Vagina (tissue), 2 donors: ENCODE results near the gene LAMB3. TPM values are rescaled to one million over a fixed set of nuclear protein-coding genes. Genes with fewer than 3 reads are reported as not detected.

Experiments used
- DNase-seq, 2 donors: peaks; one replicate each; pipeline ENCODE4 v3.0.0-alpha.2; 2017; ENCODE audit errors: extremely low spot score in 2 of 2
- H3K27ac ChIP-seq: fragments of 200-600 bp; sonication (generic); one replicate; pipeline ENCODE4 v1.5.1; 2019
- H3K27me3 ChIP-seq: fragments of 200-600 bp; sonication (generic); one replicate; pipeline ENCODE4 v1.5.1; 2019
- H3K36me3 ChIP-seq, 2 donors: fragments of 200-600 bp; sonication (generic); one replicate each; pipeline ENCODE4 v1.5.1; 2017 to 2019
- H3K4me1 ChIP-seq: fragments of 200-600 bp; sonication (generic); one replicate; pipeline ENCODE4 v1.5.1; 2019
- H3K4me3 ChIP-seq, 2 donors: fragments of 200-600 bp; sonication (generic); 1 replicate in 1 of 2; 2 replicates in 1 of 2; pipeline ENCODE4 v1.5.1; 2016 to 2019
- H3K9me3 ChIP-seq: fragments of 200-600 bp; sonication (generic); one replicate; pipeline ENCODE4 v1.5.1; 2019
- POLR2A ChIP-seq, 2 donors: fragments of 450-650 bp; IDR thresholded peaks; one replicate each; pipeline ENCODE4 v1.6.1; 2017; ENCODE audit warnings: antibody characterized with exemption in 2 of 2, mild to moderate bottlenecking in 2 of 2, moderate library complexity in 2 of 2
- POLR2AphosphoS5 ChIP-seq, 2 donors: sonication (generic); formaldehyde crosslinking; IDR thresholded peaks; one replicate each; pipeline ENCODE4 v1.9.0; 2017; ENCODE audit warnings: antibody characterized with exemption in 2 of 2, mild to moderate bottlenecking in 2 of 2, low read depth in 1 of 2; ENCODE audit not compliant: insufficient read depth in 1 of 2
- intact Hi-C: fragments of 100-400 bp; cut with DNase I; formaldehyde crosslinking; loops from one replicate; pipeline ENCODE4 v1.15.1; 2023
- total RNA-seq: library from RNA; depleted of rRNA; stranded (reverse); fragments of >200 nt; gene quantifications from one replicate; pipeline ENCODE4 v1.2.3, GENCODE V29; 2016
- TF ChIP-seq, protein P1 (sequence below), 3 experiments: fragments of 450-650 bp in 2 of 3; fragments of 200-600 bp in 1 of 3; sonication (generic) in 1 of 3; IDR thresholded peaks; one replicate each; pipeline ENCODE4 v1.5.1; 2017 to 2019; ENCODE audit warnings: antibody characterized with exemption in 3 of 3, mild to moderate bottlenecking in 2 of 3, moderate library complexity in 2 of 3

Gene LAMB3
- total RNA-seq, 1 donor from 2014 or later, result 68.8 TPM

DNA sequence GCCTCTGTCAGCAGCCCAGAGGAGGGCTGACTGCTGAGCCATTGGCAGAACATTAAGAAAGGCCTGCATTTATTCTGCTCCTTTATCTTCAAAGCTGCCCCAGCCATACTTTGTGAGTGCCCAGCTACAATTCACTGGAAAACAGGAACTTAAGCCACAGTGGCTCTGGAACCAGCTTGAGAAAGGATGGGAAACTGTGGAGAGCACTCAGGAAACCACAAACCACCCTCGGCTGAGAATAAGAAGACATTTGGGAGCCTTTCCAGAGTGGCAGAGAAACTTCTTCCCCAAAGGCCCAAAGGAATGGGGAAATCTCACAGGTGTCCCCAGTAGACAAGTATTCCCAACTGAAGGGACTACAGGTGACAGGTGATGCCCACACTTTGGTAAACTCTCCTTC is 1.8 kb downstream of the LAMB3 start:
- intact Hi-C loops, result no loop called here
- Histone ChIP-seq H3K27ac (peak overlapping the region; percentile 56), H3K36me3 (no peaks in the 10 kb centered on the region), H3K4me3 (peak overlapping the region in 1 of 2 donors; percentile 17), H3K27me3 (no peaks in the 10 kb centered on the region), H3K4me1 (peaks cover 63% of the 10 kb centered on the region), H3K9me3 (no peaks in the 10 kb centered on the region)
- TF ChIP-seq POLR2AphosphoS5 (IDR thresholded peaks at IDR 0.05; ENCODE audit: insufficient read depth in 1 of 2, low read depth in 1 of 2) (no peak), POLR2A (IDR thresholded peaks at IDR 0.05) (no peak)
- TF ChIP-seq, protein P1, sequence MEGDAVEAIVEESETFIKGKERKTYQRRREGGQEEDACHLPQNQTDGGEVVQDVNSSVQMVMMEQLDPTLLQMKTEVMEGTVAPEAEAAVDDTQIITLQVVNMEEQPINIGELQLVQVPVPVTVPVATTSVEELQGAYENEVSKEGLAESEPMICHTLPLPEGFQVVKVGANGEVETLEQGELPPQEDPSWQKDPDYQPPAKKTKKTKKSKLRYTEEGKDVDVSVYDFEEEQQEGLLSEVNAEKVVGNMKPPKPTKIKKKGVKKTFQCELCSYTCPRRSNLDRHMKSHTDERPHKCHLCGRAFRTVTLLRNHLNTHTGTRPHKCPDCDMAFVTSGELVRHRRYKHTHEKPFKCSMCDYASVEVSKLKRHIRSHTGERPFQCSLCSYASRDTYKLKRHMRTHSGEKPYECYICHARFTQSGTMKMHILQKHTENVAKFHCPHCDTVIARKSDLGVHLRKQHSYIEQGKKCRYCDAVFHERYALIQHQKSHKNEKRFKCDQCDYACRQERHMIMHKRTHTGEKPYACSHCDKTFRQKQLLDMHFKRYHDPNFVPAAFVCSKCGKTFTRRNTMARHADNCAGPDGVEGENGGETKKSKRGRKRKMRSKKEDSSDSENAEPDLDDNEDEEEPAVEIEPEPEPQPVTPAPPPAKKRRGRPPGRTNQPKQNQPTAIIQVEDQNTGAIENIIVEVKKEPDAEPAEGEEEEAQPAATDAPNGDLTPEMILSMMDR (IDR thresholded peaks at IDR 0.05), result no peak
- no peak for DNase-seq

GRCh38 chr1:209648931-209649776 is 3.1 kb downstream of the LAMB3 start:
- intact Hi-C loops, result loop anchor here (2.0 kb wide), 1 partner anchor 56 kb away; the partner anchor contains the start of gene HSD11B1
- Histone ChIP-seq H3K27me3 (no peaks in the 10 kb centered on the region), H3K9me3 (no peaks in the 10 kb centered on the region), H3K36me3 (no peaks in the 10 kb centered on the region), H3K27ac (peak overlapping the region; percentile 50), H3K4me3 (no peak overlapping the region), H3K4me1 (peaks cover 69% of the 10 kb centered on the region)
- DNase-seq, result no peak
- TF ChIP-seq POLR2A (IDR thresholded peaks at IDR 0.05), result no peak
- peak in 1 of 2 donors; percentile 7 for TF ChIP-seq POLR2AphosphoS5 (IDR thresholded peaks at IDR 0.05; ENCODE audit: insufficient read depth in 1 of 2, low read depth in 1 of 2)
- TF ChIP-seq, protein P1 (IDR thresholded peaks at IDR 0.05), result no peak

GRCh38 chr1:209648346-209648745 is 3.9 kb downstream of the LAMB3 start:
- H3K4me3 ChIP-seq, result no peak overlapping the region
- no peak for DNase-seq
- no peaks in the 10 kb centered on the region for H3K27me3 ChIP-seq
- intact Hi-C loops, result loop anchor here (2.0 kb wide), 1 partner anchor 56 kb away; the partner anchor contains the start of gene HSD11B1
- peak overlapping the region; percentile 50 for H3K27ac ChIP-seq
- peaks cover 77% of the 10 kb centered on the region for H3K4me1 ChIP-seq
- TF ChIP-seq, protein P1 (IDR thresholded peaks at IDR 0.05), result no peak
- TF ChIP-seq POLR2AphosphoS5 (IDR thresholded peaks at IDR 0.05; ENCODE audit: insufficient read depth in 1 of 2, low read depth in 1 of 2) (no peak), POLR2A (IDR thresholded peaks at IDR 0.05) (no peak)
- no peaks in the 10 kb centered on the region for H3K9me3 ChIP-seq
- no peaks in the 10 kb centered on the region for H3K36me3 ChIP-seq

GRCh38 chr1:209647156-209647555 is 5.1 kb downstream of the LAMB3 start:
- Histone ChIP-seq H3K4me3 (no peak overlapping the region), H3K36me3 (no peaks in the 10 kb centered on the region), H3K27me3 (no peaks in the 10 kb centered on the region), H3K9me3 (no peaks in the 10 kb centered on the region), H3K4me1 (peaks cover 85% of the 10 kb centered on the region), H3K27ac (no peak overlapping the region)
- intact Hi-C loops, result no loop called here
- TF ChIP-seq, protein P1 (IDR thresholded peaks at IDR 0.05), result no peak
- TF ChIP-seq POLR2A (IDR thresholded peaks at IDR 0.05) (no peak), POLR2AphosphoS5 (IDR thresholded peaks at IDR 0.05; ENCODE audit: insufficient read depth in 1 of 2, low read depth in 1 of 2) (no peak)
- DNase-seq, result no peak

- intact Hi-C loops, result no loop called here
- TF ChIP-seq POLR2AphosphoS5 (IDR thresholded peaks at IDR 0.05; ENCODE audit: insufficient read depth in 1 of 2, low read depth in 1 of 2) (no peak), POLR2A (IDR thresholded peaks at IDR 0.05) (no peak)
- TF ChIP-seq, protein P1 (IDR thresholded peaks at IDR 0.05), result no peak
- Histone ChIP-seq H3K4me1 (peaks cover 85% of the 10 kb centered on the region), H3K36me3 (no peaks in the 10 kb centered on the region), H3K27ac (no peak overlapping the region), H3K9me3 (no peaks in the 10 kb centered on the region), H3K4me3 (no peak overlapping the region), H3K27me3 (no peaks in the 10 kb centered on the region)
- no peak for DNase-seq
Observed at GRCh38 chr1:209646558-209646957, 5.7 kb downstream of the LAMB3 start.
